Loucy (cell line): ENCODE data around the gene TGFBR3.

Experiments used
- EZH2phosphoT487 ChIP-seq: fragments of 200-600 bp; IDR thresholded peaks from 2 replicates; pipeline ENCODE4 v1.6.1; 2018; ENCODE audit warnings: antibody characterized with exemption, mild to moderate bottlenecking, moderate library complexity, borderline replicate concordance
- TF ChIP-seq, protein P1 (sequence below): fragments of 200-600 bp; sonication (generic); conservative IDR thresholded peaks from 2 replicates; pipeline ENCODE4 v1.5.1; 2014; ENCODE audit warnings: mild to moderate bottlenecking, antibody characterized with exemption, low read length

DNA sequence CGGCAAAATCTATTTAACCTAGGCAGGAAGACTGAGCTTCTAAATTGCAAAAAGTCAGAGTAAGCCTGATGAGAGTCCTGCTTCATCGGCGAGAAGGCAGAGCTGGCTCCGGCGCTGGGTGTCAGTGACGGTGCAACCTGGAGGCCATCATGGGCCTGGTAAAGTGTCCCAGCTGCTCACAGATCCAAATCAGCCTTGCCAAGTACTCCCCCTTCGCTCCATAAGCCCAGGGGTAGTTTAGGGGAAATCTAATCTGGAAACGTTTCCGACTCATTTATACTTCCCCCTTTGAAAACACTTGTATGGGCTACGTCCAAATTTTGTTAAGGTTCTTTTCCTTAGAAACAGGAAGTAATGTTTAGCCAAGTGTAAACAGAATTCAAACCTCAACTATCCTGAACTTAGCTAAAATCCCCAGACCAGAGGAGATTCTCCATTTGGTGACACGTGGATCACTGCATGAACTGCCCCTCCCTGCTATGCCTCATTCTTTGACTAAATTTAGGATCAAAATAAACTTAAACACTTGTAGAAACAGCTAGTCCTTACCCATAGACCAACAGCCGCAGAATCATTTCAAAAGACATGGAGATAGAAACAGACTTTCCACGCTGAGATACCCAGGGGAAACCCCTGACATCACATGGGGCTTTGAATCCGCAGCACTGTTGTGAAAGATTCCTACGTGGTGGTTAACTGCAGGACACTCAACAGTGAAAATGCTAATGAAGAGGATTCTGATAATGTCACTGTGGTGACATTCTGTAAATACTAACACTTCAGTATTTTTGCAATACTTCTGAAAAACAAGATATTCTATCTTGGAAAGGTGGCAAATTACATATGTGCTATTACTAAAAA lies 172.7 kb downstream of the TGFBR3 start:
- TF ChIP-seq, protein P1, sequence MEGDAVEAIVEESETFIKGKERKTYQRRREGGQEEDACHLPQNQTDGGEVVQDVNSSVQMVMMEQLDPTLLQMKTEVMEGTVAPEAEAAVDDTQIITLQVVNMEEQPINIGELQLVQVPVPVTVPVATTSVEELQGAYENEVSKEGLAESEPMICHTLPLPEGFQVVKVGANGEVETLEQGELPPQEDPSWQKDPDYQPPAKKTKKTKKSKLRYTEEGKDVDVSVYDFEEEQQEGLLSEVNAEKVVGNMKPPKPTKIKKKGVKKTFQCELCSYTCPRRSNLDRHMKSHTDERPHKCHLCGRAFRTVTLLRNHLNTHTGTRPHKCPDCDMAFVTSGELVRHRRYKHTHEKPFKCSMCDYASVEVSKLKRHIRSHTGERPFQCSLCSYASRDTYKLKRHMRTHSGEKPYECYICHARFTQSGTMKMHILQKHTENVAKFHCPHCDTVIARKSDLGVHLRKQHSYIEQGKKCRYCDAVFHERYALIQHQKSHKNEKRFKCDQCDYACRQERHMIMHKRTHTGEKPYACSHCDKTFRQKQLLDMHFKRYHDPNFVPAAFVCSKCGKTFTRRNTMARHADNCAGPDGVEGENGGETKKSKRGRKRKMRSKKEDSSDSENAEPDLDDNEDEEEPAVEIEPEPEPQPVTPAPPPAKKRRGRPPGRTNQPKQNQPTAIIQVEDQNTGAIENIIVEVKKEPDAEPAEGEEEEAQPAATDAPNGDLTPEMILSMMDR: no peak
- no peak for TF ChIP-seq EZH2phosphoT487
